H1 (cell line): ENCODE measurements around the gene MLLT6. TPM values are rescaled to one million over a fixed set of nuclear protein-coding genes. Genes with fewer than 3 reads are reported as not detected.

ENCODE experiments used
- EP300 ChIP-seq, 2 experiments: IDR thresholded peaks; 1 replicate in 1 of 2; 2 replicates in 1 of 2; pipeline ENCODE4 v1.6.1; 2011 to 2012; ENCODE audit warnings: low read depth in 2 of 2, low read length in 2 of 2, mild to moderate bottlenecking in 2 of 2, borderline replicate concordance in 1 of 2, inconsistent platforms in 1 of 2, moderate library complexity in 1 of 2
- EZH2 ChIP-seq: fragments of 200-600 bp; sonication (generic); IDR thresholded peaks from 2 replicates; pipeline ENCODE4 v1.7.1; 2012; ENCODE audit warnings: low read depth, mild to moderate bottlenecking, moderate library complexity, low read length, inconsistent platforms; ENCODE audit not compliant: severe bottlenecking
- HDAC6 ChIP-seq: IDR thresholded peaks from one replicate; pipeline ENCODE4 v1.7.1; 2012; ENCODE audit warnings: low read depth, mild to moderate bottlenecking, inconsistent platforms, low read length, moderate library complexity
- JUN ChIP-seq: IDR thresholded peaks from 2 replicates; pipeline ENCODE4 v1.6.1; 2011; ENCODE audit warnings: low read depth, mild to moderate bottlenecking, improper control_type of control experiment, low read length
- KDM1A ChIP-seq: fragments of 200-600, 300-600 bp; sonication (generic); IDR thresholded peaks from 2 replicates; pipeline ENCODE4 v1.7.1; 2016; ENCODE audit warnings: mild to moderate bottlenecking, low read length, borderline replicate concordance
- RAD21 ChIP-seq, 2 experiments: IDR thresholded peaks in 1 of 2; conservative IDR thresholded peaks in 1 of 2; 2 replicates each; pipeline ENCODE4 v1.6.1; 2011; ENCODE audit warnings: low read depth in 2 of 2, low read length in 2 of 2, improper control_type of control experiment in 1 of 2, inconsistent platforms in 1 of 2, mild to moderate bottlenecking in 1 of 2, moderate library complexity in 1 of 2
- SIN3A ChIP-seq, 2 experiments: IDR thresholded peaks in 1 of 2; conservative IDR thresholded peaks in 1 of 2; 2 replicates each; pipeline ENCODE4 v1.6.1; 2011 to 2012; ENCODE audit warnings: low read length in 2 of 2, improper control_type of control experiment in 1 of 2, low read depth in 1 of 2, mild to moderate bottlenecking in 1 of 2
- SP1 ChIP-seq: IDR thresholded peaks from 2 replicates; pipeline ENCODE4 v1.6.1; 2011; ENCODE audit warnings: low read depth, low read length
- TAF1 ChIP-seq: IDR thresholded peaks from 2 replicates; pipeline ENCODE4 v1.6.1; 2011; ENCODE audit warnings: mild to moderate bottlenecking, low read depth, low read length
- TBP ChIP-seq: IDR thresholded peaks from 2 replicates; pipeline ENCODE4 v1.6.1; 2011; ENCODE audit warnings: low read depth, low read length, improper control_type of control experiment
- TEAD4 ChIP-seq: IDR thresholded peaks from 2 replicates; pipeline ENCODE4 v1.6.1; 2012; ENCODE audit warnings: low read depth, low read length, inconsistent platforms, mixed read lengths
- polyA plus RNA-seq, 7 experiments: library from polyadenylated mRNA; depleted of rRNA in 3 of 7; stranded (reverse) in 5 of 7; unstranded in 2 of 7; fragments of >200 nt in 5 of 7; fragments of 200-250 nt in 2 of 7; gene quantifications; 1 replicate in 5 of 7; 2 replicates in 1 of 7; 4 replicates in 1 of 7; pipeline versions ENCODE4 v1.2.1 to v1.2.3, GENCODE V29; 2011 to 2013; ENCODE audit warnings: missing spikeins in 2 of 7, mixed read lengths in 2 of 7
- total RNA-seq: library from RNA; stranded (reverse); fragmentation: NEBNext Ultra II Directional; extraction: Animal tissue kit (Norgen Biotek cat#: 25700); gene quantifications from 2 replicates; pipeline ENCODE4 v1.2.1, GENCODE V29; 2021
- TF ChIP-seq, protein P1 (sequence below): IDR thresholded peaks from 2 replicates; pipeline ENCODE4 v1.6.1; 2012; ENCODE audit warnings: inconsistent platforms

MLLT6 gene
- total and polyA plus RNA-seq, 2 of the 8 experiments (the other 6 are each of a cell fraction or from before 2014, with no cell fraction given) = 6.5 to 8.0 TPM

DNA sequence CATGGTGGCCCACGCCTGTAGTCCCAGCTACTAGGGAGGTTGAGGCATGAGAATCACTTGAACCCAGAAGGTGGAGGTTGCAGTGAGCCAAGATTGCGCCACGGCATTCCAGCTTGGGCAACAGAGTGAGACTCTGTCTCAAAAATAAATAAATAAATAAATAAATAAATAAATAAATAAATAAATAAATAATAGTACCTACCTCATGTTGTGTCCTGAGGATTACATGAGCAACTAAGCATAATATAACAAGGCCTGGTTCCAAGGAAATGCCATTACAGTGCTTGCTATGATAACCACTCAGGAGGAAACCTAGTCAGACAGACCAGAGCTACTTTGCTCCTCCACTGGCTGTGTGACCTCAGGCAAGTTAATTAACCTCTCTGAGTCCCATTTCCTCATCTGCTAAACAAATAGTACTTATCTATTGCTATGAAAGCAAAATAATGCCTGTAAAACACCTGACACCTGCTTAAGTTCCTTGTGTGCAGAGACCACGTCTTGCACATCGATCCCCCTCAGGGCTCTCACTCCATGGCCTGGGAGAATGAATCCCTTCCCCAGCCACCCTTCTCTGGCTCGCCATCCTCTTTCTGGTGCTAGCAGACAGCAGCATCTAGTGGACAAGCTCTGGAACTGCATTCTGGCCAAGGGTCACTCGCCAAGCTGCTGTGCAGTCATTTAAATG, 37.8 kb upstream of the MLLT6 start (continued):
- TF ChIP-seq TBP (no peak), RAD21 (IDR thresholded peaks at IDR 0.05 in 1 of 2, conservative IDR thresholded peaks at IDR 0.05 in 1 of 2; ENCODE audit: low read depth in 2 of 2, low read length in 2 of 2) (peak; percentile 100), TAF1 (no peak), EZH2 (no peak), JUN (no peak), EP300 (IDR thresholded peaks at IDR 0.05; ENCODE audit: borderline replicate concordance in 1 of 2, low read depth in 2 of 2, low read length in 2 of 2) (no peak), TEAD4 (0 out of 2 replicates have a peak, but pooled peaks have one; percentile 19), HDAC6 (no peak), SP1 (no peak), KDM1A (peak; percentile 99), SIN3A (conservative IDR thresholded peaks at IDR 0.05 in 1 of 2, IDR thresholded peaks at IDR 0.05 in 1 of 2; ENCODE audit: low read depth in 1 of 2, low read length in 2 of 2) (0 out of 4 replicates have a peak, but pooled peaks of 1 of the 2 experiments have one; percentile 30)
- TF ChIP-seq, protein P1, sequence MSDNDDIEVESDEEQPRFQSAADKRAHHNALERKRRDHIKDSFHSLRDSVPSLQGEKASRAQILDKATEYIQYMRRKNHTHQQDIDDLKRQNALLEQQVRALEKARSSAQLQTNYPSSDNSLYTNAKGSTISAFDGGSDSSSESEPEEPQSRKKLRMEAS = no peak
- TF ChIP-seq, all 59 proteins: peak for 7
